ENCODE results near the gene SOCS3.

Gene SOCS3, protein sequence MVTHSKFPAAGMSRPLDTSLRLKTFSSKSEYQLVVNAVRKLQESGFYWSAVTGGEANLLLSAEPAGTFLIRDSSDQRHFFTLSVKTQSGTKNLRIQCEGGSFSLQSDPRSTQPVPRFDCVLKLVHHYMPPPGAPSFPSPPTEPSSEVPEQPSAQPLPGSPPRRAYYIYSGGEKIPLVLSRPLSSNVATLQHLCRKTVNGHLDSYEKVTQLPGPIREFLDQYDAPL

DNA sequence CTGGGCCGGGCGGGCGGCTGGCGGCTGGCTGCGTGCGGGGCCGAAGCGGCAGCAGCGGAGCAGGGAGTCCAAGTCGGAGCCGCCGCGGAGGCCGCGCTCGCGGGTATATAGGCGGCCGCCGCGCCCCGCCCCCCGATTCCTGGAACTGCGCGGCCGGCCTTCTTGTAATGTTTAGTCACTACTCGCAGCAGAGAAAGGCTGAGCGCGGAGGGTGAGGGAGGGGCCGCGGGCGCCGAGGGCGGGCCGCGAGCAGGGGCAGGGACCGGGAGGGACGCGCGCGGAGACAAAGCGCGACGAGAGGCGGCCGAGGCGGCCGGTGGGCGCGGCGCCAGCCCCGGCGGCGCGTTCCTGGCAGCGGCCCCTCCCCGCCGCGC, at the start of gene SOCS3:
SOCS3 (minus strand) TSS at position 81 of the 374 bp plus-strand sequence. CDS start 982 bp downstream, outside the sequence.
- FAIRE-seq, result peak; percentile 56
- DNase-seq (ENCODE audit: low spot score), result peak; percentile 98

DNA sequence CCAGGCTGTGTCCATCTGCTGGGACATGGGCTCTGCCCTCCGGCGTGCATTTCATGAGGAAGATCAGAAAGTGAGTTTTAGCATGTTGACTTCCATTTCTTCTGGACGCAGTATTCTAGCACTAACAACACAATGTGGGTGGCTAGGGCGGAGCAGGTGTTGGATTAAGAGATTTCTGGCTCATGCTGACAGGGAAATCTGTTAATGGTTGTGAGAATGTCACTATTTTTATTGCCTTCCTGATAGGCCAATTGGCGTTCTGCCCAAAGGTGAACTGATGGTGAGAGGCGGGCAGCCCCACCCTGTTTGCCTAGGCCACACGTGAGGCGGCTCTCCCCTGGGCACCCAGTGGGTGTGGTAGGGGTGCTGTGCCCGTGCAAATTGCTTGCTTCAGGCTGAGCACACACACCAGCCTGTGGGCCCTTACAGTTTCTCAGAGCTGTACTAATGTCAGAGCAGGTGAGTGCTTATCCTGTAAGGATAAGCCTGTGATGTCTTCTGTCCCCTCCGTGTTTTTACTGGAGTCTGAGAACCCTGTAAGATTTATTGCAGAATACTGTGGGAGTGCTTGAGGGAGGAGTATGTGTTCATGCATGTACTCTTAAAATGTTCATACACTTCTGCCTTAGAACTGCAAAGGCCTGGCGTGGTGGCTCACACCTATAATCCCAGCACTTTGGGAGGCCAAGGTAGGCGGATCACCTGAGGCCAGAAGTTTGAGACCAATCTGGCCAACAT, 49.5 kb upstream of the SOCS3 start:
- FAIRE-seq (no peak), DNase-seq (ENCODE audit: low spot score) (no peak)

DNA sequence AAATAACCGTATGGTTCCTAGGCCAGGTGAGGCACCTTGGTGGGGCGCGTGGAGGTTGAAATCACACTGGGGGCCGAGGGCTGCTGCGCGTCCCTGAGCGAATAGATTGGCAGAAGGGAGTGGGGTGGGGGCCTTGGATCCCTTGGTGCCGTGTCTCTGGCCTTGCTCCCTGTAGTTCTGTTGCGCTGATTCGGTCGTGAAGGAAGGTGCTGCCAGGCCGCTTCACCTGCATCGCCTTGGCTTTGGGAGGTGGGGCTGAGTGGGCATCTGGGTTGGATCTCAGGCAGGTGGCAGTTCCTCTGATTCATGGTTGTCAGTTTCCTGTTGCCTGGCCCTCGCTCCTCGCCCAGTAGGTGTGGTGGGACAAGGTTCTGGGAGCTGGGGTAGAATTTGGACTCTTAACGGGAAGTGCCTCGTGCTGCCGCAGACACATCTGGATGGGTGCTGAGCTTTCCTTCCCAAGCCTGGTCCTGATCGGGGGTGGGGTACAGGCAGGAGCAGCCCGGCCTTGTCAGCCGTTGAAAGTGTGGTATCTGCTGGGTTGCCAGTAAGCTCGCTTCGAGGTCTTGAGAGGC, 48.7 kb upstream of the SOCS3 start:
- FAIRE-seq, result no peak

DNA sequence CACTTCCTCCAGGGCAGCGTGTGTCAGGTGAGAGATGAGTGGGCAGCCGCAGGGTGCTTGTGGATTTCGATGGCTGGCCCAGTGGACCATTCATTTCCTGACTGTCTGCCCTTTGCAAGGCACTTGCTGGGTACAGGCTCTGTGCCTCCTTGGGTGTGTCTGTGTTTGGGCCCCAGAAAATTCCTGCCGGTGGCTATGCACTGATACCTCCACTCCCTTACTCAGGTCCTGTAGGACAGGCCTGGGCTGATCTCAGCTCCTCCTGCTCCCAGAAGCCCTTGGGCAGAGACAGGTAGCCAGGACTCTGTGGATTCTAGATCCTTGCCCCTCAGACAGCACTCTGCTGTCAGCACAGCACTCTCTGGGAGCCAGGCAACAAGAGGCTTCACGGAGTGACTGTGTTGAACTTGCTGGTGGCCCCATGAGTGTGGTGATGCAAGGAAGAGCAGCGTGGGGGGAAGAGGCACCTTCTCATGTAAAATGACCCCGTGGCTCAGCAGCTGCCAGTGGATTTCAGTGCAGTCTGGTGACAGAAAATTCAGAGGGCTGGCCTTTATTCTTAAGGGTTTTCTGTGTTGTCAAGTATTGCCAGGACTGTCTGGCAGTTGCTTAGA, 47.6 kb upstream of the SOCS3 start:
- DNase-seq (ENCODE audit: low spot score) (no peak), FAIRE-seq (no peak)

More for the DNA sequence above, 48.7 kb upstream of the SOCS3 start:
- no peak for DNase-seq (ENCODE audit: low spot score)

DNA sequence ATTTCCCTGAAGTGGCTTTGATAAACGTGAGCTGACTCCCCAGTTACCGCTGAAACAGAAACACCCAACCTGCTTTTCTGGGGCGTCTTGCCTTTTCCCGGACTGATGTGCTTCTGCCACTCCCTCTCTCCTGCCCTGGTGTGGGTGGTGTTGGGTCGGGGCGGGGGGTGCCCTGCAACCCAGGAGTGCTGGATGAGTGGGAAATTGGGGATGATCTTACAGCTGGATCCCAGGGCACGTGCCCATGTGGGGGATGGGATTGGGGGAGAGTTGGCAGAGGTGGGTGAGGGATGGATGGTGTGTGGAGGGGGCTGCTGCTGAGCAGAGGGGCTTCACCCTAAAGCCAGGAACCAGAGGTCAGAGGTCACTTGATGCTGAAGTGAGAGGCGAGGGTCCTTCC, 47.0 kb upstream of the SOCS3 start:
- DNase-seq (ENCODE audit: low spot score) (no peak), FAIRE-seq (no peak)

DNA sequence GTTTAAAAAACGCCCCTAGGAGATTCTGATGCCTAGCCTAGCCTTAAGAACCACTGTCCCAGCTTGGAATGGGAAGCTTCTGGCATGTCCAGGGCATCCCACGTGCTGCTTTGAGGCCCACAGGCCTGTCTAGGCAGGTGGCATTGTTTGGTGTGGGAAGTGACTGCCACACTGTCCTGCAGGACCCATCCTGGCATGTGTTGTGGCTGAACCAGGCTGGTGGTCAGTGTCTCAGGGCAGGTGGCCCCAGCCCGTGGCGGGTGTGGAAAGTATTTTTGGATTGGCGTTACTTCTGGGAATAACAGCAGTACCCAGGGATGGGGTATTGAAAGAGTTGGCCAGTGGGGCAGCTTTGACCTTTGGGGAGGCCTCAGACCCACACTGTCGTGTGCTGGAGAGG, 46.5 kb upstream of the SOCS3 start:
- no peak for DNase-seq (ENCODE audit: low spot score)
- no peak for FAIRE-seq

DNA sequence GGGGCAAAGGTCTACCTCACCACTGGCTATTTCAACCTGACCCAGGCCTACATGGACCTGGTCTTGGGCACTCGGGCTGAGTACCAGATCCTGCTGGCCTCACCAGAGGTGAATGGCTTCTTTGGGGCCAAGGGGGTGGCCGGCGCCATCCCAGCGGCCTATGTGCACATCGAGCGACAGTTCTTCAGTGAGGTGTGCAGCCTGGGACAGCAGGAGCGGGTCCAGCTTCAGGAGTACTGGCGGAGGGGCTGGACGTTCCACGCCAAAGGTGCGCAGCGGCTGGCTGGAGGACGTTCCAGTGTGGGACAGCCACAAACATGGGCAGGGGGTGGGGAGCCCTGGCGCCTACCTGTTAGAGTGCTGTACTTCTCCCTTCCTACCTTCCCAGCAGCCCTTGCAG, 43.9 kb upstream of the SOCS3 start:
- DNase-seq (ENCODE audit: low spot score), result no peak
- FAIRE-seq, result peak; percentile 84

DNA sequence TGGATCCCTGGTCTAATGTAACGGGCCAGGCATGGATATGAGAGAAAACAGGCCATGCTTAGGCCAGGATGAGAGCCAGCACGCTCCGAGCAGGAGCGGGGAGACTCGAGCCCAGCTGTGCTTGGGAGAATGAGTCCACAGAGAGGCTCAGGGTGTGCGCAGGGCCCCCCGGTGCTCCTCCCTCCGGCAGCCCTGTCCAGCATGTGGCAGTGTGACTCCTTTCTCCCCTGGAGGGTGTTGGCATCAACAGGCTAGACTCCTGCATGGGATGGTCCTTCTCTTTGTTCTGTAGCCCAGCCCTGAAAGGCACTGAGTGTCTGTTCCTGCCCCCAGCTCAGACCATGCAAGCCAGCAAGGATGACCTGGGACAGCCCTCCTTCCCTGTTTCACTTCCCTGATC, 42.0 kb upstream of the SOCS3 start:
- FAIRE-seq, result no peak
- no peak for DNase-seq (ENCODE audit: low spot score)

DNA sequence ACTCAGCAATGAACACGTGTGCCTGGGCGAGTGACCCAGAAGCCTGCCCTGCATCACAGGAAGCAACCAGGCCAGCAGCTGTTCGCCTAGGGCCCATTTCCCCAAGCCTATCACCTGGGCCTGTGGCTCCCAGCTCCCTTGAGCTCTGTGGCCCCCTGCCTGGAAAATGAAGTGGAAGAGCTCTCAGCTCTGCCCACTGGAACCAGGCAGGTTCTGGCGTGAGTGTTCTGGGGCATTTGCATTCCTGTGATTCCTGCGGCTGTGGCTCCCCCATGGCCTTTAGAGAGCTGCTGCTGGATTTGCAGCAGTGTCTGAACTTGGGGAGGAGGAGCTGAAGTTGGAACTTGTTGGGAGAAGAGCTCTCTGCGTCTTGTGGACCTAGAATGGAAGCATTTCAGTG, 41.4 kb upstream of the SOCS3 start:
- FAIRE-seq (no peak), DNase-seq (ENCODE audit: low spot score) (no peak)

DNA sequence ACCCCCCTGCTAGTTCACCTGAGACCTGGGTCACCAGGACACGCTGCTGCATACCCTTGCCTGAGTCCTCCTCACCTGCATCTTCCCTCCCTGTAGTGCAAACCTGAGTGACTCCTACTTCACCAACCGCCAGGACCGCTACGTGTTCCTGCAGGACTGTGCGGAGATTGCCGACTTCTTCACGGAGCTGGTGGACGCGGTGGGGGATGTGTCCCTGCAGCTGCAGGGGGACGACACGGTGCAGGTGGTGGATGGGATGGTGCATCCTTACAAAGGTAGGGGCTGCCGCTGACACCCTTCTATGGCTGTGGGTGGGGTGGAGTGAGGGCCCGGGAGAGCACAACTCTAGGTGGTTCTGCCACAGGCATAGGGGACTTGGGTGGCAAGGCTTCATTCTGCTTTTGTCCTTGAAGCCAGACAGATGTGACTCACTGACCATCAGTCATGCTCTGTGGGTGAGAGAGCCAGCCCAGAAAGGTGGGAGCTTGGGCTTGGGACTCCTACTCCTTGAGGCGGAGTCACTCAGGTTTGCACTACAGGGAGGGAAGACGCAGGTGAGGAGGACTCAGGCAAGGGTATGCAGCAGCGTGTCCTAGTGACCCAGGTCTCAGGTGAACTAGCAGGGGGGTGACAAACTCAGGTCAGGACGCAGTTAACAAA, 40.8 kb upstream of the SOCS3 start:
- peak; percentile 80 for FAIRE-seq
- no peak for DNase-seq (ENCODE audit: low spot score)

DNA sequence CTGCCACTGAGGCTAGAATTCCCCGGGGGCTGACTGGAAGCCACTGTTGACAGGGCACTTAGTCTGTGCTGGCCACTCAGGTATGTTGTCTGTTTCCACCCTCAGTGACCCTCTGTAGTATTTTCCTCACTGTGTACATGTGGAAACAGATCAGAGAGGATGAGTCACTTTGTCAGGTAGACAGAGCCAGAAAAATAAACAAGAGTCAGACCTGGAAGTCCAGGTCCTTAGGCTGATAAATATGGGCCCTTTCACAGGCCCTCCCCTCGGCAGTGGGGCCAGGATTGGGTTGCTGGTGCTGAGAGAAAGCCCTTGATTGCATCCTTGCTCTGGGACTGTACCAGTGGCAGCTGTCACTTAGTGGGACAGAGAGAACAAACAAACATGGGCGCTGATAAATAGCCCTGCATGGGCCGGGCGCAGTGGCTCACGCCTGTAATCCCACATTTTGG, 39.8 kb upstream of the SOCS3 start:
- DNase-seq (ENCODE audit: low spot score) (no peak), FAIRE-seq (no peak)

DNA sequence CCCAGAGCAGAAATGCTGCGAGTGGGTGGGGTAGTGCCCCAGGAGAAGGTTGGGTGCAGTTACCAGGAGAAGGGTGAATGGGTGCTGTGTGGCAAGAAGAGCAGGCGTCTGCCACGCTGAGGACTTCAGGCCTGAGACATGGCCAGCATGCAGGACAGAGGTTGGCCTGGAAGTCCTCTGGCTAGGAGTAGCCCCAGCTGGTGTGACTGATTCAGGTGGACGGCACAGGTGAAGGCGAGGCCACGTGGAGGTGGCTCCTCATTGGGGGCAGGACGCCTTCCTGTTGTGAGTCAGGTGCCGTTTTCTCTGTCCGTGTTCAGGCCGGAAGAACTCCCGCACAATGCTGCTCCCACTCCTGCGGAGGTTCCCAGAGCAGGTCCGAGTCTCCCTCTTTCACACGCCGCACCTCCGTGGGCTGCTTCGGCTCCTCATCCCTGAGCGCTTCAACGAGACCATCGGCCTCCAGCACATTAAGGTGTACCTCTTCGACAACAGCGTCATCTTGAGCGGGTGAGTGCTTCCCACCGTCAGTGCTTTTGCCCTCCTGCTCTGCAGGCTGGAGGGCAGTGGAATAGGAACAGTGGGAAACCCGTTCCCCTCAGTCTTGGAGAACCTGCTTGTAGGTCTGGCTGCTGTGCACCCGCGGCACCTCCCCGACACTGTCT, 39.3 kb upstream of the SOCS3 start:
- no peak for FAIRE-seq
- no peak for DNase-seq (ENCODE audit: low spot score)

DNA sequence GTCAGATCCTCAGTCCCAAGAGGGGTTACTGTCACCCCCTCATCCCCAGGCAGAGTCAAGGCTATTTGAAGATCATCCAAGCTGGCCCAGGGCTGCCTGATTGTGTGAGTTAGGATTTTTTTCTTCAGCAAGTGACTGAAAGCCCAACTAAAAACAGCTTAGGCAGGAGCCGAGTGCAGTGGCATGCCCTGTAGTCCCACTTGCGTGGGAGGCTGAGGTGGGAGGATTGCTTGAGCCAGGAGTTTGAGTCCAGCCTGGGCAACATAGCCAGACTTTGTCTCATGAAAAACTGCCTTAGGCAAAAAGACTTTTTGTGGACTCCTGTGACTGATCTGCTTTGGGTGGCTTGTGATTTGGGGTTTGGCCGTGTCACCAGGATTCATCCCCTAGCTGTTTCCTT, 38.5 kb upstream of the SOCS3 start:
- no peak for DNase-seq (ENCODE audit: low spot score)
- no peak for FAIRE-seq

DNA sequence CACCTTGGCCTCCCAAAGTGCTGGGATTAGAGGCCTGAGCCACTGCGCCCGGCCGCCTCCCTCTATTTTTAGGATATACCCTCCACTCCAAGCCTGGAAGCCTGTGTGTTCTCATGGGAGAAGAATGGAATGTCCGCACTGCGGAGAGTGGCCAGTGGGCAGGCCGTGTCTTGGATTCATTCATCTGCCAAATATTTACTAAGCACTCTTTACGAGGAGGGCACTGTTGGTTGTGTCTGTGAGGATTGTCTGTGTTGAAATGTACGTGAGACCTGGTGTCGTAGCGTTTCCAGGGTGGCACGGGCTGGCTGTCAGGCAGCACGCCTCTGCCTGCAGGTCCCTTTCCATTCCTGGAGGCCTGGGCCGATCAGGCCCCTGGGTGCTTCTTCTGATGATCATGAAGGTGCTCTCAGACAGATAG, 37.8 kb upstream of the SOCS3 start:
- FAIRE-seq, result no peak
- DNase-seq (ENCODE audit: low spot score), result no peak

DNA sequence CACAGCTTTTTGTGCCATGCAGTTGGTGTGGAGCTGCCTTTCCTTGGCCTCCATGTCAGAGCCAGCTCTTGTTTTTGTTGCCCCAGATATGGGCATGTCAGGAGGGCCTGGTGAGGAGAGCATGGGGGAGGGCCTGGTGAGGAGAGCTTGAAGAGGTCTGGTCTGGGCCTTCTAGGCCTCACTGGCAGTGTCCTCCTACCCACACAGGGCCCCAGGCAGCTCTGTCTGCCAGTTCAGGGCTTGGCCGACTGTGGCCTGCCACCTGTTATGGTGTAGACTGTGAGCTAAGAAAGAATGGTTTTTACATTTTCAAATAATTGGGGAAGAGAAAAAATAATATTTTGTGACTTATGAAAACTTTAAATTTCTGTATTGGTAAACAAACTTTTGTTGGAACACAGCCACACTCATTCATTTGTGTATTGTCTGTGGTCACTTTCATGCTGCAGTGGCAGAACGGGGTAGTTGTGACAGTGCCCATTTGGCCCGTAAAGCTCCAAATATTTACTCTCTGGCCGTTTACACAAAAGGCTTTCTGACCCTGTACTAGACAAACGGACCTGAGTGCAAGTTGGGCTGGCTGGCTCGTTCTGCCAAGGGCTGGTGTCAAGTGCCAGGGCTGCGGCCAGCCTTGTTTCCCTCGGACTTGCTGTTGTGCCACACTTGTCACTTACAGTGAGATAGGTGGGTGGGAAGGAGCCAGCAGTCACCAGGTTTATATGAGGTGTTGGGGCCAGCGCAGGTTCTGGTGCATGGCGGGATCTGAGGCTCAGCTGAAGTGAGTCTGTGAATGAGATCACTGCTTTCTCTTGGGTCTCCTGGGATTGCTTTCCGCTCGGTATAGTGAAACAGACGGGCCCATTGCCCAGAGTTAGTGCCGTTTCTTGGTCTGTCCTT, 36.8 kb upstream of the SOCS3 start:
- DNase-seq (ENCODE audit: low spot score) (no peak), FAIRE-seq (peak; percentile 46)

DNA sequence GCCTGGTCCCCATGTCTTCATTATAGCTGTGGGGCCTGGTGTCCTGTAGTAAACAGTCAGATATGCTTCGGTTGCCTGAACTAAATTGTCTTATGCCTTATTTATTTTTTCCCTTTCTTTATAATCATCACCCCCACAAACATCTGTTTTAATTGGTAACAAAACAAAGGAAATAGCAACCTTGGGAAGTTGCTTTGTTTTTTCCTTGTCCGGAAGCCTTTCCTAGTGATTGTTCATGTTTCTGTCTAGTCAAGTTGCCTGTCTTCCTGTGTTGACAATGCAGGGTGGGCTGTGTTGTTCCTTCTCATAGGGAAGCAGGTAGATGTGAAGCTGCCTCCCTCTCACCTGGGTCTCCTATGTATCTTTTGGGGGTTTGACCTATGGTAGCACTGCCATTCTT, 35.3 kb upstream of the SOCS3 start:
- no peak for FAIRE-seq
- DNase-seq (ENCODE audit: low spot score), result no peak

DNA sequence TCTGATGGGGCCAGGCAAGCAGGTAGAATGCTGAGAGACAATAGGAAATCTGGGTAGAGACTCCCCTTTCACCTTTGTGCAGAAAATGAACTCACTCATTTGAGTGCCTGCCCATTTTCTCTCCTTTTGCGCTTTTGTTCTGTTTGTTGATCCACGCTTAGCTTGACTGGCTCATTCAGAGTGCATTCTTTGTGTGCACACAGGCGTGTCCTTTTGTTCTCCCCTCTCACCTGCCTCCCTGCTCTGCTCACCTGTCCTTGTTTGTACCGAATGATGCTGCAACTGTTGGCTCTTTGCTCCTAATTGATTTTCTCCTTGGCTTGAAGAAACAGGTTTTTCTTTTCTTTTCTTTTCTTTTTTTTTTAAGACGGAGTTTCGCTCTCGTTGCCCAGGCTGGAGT, 34.3 kb upstream of the SOCS3 start:
- FAIRE-seq (no peak), DNase-seq (ENCODE audit: low spot score) (no peak)

DNA sequence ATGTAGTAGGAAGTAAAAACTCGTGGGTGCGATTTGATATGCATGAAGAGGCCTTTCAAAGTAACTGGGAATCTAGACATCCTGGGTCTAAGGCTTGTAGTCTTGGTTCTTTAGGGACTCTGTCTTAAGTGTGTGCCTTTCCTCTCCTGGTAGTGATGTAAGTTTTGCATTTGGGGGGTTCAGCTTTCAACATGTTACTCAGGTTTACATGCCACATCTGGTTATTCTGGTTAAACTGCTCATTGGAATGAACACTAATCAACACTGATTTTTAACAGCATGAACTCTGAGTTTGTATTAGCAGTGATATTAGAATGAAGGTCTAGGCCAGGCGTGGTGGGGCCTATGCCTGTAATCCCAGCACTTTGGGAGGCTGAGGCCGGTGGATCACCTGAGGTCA, 33.7 kb upstream of the SOCS3 start:
- DNase-seq (ENCODE audit: low spot score) (no peak), FAIRE-seq (no peak)

DNA sequence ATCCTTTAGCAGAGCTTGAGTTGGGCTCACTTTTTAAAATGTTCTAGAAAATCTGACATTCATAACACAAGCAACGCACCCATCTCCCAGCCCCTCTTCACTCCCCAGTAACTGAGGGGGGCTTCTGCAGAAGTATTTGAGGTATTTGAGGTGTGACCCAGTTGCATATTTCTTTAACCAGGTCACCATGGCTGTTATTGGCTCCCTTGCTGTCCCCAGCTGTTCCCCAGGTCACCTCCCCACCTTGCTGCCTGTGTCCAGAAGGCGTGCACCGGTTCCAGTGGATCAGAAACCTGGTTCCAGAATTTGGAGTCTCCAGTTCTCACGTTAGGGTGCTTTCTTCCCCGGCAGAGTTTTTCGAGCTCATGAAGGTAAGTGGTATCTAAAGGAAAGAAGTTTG, 32.4 kb upstream of the SOCS3 start:
- DNase-seq (ENCODE audit: low spot score) (peak; percentile 48), FAIRE-seq (peak; percentile 63)

DNA sequence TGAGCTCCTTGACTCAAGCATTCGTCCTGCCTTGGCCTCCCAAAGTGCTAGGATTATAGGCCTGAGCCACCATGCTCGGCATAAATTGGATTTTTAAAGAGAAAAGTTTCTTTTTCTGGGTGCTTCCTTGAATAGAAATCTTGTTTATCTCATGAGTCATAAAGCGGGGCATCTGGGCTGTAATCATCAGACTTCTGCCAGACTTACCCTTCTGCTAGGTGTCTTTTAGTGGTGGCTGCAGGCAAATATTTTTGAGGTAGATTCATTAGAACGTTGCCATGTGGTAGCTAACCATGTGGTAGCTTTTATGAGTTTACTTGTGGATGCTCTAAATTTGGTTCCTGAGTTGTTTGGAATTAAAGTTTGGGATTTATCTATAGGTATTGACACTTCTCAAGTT, 32.0 kb upstream of the SOCS3 start:
- FAIRE-seq (no peak), DNase-seq (ENCODE audit: low spot score) (peak; percentile 69)
